Measurements from ENCODE around the gene FBLN2.

The FBLN2 gene

DNA sequence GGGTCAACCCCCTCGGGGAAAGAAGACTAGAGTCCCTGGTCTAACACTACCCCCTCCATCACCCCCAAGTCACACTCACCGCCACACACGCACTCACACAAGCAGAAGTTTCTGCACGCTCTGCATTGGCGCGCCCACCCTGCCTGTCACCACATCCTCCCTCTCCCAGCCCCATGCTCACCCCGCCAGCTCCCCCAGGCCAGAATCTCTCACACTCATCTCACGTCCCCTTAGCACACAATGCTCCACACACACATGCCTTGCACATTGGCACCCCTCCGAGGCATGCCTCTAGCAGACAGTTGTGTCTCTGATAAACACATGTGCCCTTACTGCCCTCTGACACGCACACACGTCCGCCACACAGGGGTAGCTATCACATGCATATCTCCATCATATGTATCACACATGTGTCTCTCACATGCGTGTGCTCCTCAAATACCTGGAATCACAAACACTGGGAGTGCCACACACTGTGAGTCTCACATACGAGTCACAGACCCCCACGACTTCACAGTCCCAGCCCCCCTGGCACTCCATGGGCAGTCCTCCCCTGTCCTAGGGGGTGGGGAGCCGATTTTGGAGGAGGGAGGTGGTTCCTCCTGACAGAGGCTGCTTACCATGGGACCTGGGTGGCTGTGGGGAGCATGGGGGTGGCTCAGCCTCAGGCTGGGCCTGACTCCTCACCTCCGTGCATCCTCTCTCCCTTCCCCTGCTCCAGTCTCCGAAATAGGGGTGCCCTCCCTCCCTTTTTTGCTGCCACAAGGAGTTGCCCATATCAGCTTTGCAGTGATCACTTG lies 898 bp downstream of the FBLN2 start:
- H3K4me3 ChIP-seq (ENCODE audit: low read depth, low read length), result no peak overlapping the region
- TF ChIP-seq, protein P1, sequence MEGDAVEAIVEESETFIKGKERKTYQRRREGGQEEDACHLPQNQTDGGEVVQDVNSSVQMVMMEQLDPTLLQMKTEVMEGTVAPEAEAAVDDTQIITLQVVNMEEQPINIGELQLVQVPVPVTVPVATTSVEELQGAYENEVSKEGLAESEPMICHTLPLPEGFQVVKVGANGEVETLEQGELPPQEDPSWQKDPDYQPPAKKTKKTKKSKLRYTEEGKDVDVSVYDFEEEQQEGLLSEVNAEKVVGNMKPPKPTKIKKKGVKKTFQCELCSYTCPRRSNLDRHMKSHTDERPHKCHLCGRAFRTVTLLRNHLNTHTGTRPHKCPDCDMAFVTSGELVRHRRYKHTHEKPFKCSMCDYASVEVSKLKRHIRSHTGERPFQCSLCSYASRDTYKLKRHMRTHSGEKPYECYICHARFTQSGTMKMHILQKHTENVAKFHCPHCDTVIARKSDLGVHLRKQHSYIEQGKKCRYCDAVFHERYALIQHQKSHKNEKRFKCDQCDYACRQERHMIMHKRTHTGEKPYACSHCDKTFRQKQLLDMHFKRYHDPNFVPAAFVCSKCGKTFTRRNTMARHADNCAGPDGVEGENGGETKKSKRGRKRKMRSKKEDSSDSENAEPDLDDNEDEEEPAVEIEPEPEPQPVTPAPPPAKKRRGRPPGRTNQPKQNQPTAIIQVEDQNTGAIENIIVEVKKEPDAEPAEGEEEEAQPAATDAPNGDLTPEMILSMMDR (IDR thresholded peaks at IDR 0.05; ENCODE audit: insufficient read depth, low read depth, low read length, missing control alignments), result no peak
- no peak for DNase-seq (ENCODE audit: low read depth)

DNA sequence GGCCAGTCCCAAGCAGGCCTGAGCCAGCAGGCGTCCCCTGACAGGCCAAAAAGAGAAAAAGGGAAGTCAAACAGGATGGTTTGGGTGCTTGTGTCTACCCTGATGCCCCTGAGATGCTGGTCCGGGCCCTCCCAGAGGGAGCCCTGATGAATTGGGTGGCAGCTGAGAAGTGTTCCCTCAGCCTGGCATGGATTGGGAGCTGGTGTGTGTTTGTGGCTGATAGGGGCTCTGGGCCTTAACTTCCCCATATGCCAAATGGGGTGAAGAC lies 1.4 kb downstream of the FBLN2 start:
- DNase-seq (ENCODE audit: low read depth), result no peak
- TF ChIP-seq, protein P1 (IDR thresholded peaks at IDR 0.05; ENCODE audit: insufficient read depth, low read depth, low read length, missing control alignments), result no peak
- no peak overlapping the region for H3K4me3 ChIP-seq (ENCODE audit: low read depth, low read length)

DNA sequence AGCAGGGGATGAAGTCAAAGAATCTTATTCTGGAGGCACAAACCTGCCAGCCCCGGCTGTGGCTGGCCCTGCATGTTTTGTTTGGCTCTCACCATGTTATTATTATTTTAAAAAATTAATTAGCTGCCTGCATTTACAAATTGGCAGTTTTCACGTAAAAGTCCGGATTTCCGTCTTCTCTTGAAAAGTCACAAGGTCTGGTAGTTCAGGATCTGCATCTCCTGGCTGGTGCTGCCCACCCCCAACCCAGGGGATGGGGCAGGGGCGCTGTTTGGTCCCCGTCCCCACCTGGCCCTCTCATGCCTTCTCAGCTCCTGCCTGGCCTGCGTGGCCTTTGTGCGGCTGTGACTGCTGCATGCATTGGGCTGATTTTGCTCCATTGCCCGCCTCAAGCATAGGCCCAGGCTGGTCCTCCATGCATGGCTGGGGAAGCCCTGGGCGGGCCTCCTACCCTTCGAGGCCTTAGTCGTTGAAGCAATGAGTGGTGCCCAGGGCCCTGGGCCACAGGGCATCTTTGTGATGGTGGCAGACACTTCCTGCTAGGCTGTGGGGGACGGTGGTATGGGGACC lies 2.0 kb downstream of the FBLN2 start:
- TF ChIP-seq, protein P1 (IDR thresholded peaks at IDR 0.05; ENCODE audit: insufficient read depth, low read depth, low read length, missing control alignments), result no peak
- no peak overlapping the region for H3K4me3 ChIP-seq (ENCODE audit: low read depth, low read length)

DNA sequence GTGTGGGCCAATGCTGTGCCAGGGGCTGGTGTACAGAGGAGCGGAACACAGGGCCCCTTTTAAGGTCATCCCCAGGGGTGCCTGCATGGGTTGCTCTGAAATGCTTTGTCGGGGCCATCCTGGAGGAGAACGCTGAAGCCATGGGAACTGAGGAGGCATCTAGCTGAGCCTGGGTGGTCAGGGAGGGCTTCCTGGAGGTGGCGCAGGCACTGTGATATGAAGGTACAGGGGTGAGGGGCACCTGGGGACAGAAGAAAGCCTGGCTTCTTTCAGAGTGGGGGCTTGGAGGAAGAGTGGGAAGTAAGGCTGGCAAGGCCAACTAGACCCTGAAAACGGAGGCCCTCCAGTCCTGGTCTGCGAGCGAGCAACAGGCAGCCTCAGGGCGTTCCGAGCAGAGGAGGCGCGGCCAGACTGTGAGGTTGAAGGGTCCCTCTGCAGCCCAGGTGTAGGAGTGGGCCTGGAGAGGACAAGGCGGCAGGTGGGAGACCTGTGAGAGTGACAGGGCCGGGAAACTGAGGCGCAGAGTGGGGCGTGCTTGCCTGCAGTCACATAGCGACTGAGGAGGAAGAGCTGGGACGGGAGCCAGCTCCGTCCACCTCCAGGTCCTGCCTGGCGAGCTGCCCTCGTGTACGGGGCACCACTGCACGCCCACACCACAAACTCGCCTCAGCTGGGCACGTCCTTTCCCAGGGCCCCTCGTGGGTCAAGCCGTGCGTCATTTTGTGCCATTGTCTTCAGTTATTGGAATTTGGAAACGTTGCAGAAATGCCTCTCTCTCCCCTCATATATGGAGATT lies 4.1 kb downstream of the FBLN2 start:
- DNase-seq (ENCODE audit: low read depth), result no peak
- TF ChIP-seq, protein P1 (IDR thresholded peaks at IDR 0.05; ENCODE audit: insufficient read depth, low read depth, low read length, missing control alignments), result no peak
- H3K4me3 ChIP-seq (ENCODE audit: low read depth, low read length), result no peak overlapping the region

More for the DNA sequence above, 2.0 kb downstream of the FBLN2 start:
- no peak for DNase-seq (ENCODE audit: low read depth)

DNA sequence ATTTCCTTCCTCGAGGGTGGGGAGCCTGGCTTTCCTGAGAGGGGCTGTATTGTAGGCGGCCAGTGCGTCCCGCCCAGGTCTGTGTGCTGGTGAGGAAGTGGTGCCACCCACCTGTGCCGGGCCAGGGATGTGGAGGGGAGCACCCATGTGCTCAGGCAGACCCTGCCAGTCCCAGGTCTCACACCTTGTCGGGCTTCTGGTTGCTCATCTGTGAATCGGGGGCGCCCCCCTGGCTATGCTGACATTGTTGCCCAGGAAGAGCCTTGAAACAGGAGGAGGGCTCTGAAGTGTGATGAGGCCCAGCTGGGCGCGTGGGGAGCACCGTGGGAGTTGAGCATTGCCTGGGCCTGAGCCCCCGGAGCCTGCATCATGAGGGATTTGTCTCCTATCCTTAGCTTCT lies 4.8 kb downstream of the FBLN2 start:
- no peak for DNase-seq (ENCODE audit: low read depth)
- TF ChIP-seq, protein P1 (IDR thresholded peaks at IDR 0.05; ENCODE audit: insufficient read depth, low read depth, low read length, missing control alignments), result no peak
- H3K4me3 ChIP-seq (ENCODE audit: low read depth, low read length), result no peak overlapping the region

DNA sequence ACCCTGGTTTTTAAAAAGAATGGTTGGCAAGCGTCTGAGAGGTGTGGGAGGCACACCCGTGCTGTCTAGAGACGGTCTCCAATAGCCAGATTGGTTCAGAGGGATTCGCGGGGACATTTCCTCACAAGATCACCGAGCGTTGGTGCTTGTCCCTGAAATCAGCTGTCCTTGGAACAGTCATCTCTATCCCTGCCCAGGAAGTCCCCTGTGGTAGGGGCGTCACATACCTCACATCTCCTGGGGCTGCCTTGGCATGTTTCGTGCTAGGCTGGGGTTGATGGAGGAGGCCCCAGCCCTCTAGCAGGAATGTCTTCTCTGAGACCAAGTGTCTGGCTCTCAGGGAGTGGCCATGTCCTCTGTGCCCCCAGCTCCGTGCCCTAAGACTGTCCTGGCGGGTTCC lies 6.8 kb downstream of the FBLN2 start:
- no peak for DNase-seq (ENCODE audit: low read depth)
- TF ChIP-seq, protein P1 (IDR thresholded peaks at IDR 0.05; ENCODE audit: insufficient read depth, low read depth, low read length, missing control alignments), result no peak
- no peak overlapping the region for H3K4me3 ChIP-seq (ENCODE audit: low read depth, low read length)
